Central memory CD8-positive, alpha-beta T cell (primary cell): ENCODE measurements around the gene CDK19.

Source experiments
- ATAC-seq: fragments of 150-1000 bp; cut with Tn5 transposase; replicated peaks from 2 replicates; pipeline ENCODE4 v1.10.0; 2022; ENCODE audit warnings: mild to moderate bottlenecking, moderate FRiP score, moderate number of reproducible peaks; ENCODE audit not compliant: poor library complexity, severe bottlenecking; ENCODE audit errors: extremely low read depth
- DNase-seq, 2 donors: peaks; one replicate each; pipeline ENCODE4 v3.0.0; 2021; ENCODE audit warnings: low spot score in 2 of 2
- H3K27ac Mint-ChIP-seq: one replicate; pipeline ENCODE4 v1.8.0; 2022; ENCODE audit warnings: low read depth, mild to moderate bottlenecking, moderate library complexity, mixed read lengths
- H3K27me3 Mint-ChIP-seq: one replicate; pipeline ENCODE4 v1.8.0; 2022; ENCODE audit warnings: mixed read lengths
- H3K36me3 Mint-ChIP-seq: one replicate; pipeline ENCODE4 v1.8.0; 2022; ENCODE audit warnings: mild to moderate bottlenecking, moderate library complexity, mixed read lengths; ENCODE audit not compliant: insufficient read depth
- H3K4me1 Mint-ChIP-seq: one replicate; pipeline ENCODE4 v1.8.0; 2022; ENCODE audit warnings: mixed read lengths
- H3K4me3 Mint-ChIP-seq: one replicate; pipeline ENCODE4 v1.8.0; 2022; ENCODE audit warnings: mild to moderate bottlenecking, moderate library complexity, mixed read lengths
- H3K9me3 Mint-ChIP-seq: one replicate; pipeline ENCODE4 v1.8.0; 2022; ENCODE audit warnings: mixed read lengths

CDK19 gene

GRCh38 chr6:110656492-110656891 lies 158.8 kb downstream of the CDK19 start:
- no peaks in the 10 kb centered on the region for H3K36me3 Mint-ChIP-seq
- no peaks in the 10 kb centered on the region for H3K27me3 Mint-ChIP-seq
- no peak overlapping the region for H3K4me3 Mint-ChIP-seq
- no peak for ATAC-seq
- no peaks in the 10 kb centered on the region for H3K4me1 Mint-ChIP-seq
- DNase-seq = no peak
- no peak overlapping the region for H3K27ac Mint-ChIP-seq
- H3K9me3 Mint-ChIP-seq = no peaks in the 10 kb centered on the region

DNA sequence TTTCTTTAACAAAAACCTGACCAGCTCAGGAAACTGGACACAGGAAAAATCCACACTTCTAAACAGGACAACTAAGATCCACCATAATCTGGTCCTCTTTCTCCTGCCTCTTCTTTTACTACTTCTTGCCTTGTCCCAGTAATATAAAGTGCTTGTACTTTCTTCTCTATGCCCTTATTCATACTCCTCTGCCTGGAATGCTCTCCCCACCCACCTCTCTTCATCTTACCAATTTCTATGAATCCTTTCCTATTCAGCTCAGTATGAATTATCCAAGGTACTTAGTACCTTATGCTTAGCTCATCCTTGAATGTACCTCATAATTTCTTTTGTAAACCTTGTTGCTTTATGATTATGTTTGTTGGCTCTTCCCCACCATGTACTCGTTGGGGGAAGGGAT lies 159.4 kb downstream of the CDK19 start:
- Mint-ChIP-seq H3K9me3 (no peaks in the 10 kb centered on the region), H3K27ac (no peak overlapping the region), H3K27me3 (no peaks in the 10 kb centered on the region), H3K36me3 (no peaks in the 10 kb centered on the region), H3K4me1 (no peaks in the 10 kb centered on the region), H3K4me3 (no peak overlapping the region)
- DNase-seq (no peak), ATAC-seq (no peak)

DNA sequence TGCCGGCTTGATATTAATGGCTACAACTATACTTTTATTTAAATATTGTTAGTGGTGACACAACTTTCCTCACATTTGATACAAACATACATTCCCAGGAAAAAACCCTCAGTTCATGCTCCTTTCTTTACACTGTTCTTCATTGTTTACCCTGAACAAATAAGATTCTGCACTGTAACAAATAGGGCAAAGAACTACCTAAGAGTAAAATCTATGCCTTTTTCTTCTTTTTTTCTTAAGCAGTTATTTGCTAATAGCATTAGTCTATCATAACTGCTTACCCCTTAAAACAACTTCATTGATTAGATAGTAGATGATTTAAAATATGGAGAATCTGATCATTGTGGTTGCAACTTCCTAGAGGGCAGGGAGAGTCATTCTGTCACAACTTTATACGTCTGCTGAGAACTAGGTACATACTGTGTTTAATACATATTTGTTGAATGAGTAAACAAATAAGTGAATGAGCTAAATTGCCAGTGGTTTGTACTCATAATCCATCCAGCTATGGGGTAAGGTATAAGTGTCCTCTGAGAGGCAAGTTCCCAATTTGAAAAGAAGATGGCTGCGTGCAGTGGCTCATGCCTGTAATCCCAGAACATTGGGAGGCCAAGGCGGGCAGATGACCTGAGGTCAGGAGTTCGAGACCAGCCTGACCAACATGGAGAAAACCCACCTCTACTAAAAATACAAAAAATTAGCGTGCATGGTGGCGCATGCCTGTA lies 161.0 kb downstream of the CDK19 start:
- no peaks in the 10 kb centered on the region for H3K9me3 Mint-ChIP-seq
- DNase-seq (no peak), ATAC-seq (no peak)
- no peak overlapping the region for H3K27ac Mint-ChIP-seq
- no peak overlapping the region for H3K4me3 Mint-ChIP-seq
- H3K4me1 Mint-ChIP-seq = no peaks in the 10 kb centered on the region
- no peaks in the 10 kb centered on the region for H3K27me3 Mint-ChIP-seq
- H3K36me3 Mint-ChIP-seq = no peaks in the 10 kb centered on the region

GRCh38 chr6:110653381-110653780 lies 161.9 kb downstream of the CDK19 start:
- Mint-ChIP-seq H3K36me3 (no peaks in the 10 kb centered on the region), H3K27ac (no peak overlapping the region), H3K27me3 (no peaks in the 10 kb centered on the region), H3K4me1 (no peaks in the 10 kb centered on the region), H3K9me3 (no peaks in the 10 kb centered on the region), H3K4me3 (no peak overlapping the region)
- ATAC-seq (no peak), DNase-seq (no peak)

DNA sequence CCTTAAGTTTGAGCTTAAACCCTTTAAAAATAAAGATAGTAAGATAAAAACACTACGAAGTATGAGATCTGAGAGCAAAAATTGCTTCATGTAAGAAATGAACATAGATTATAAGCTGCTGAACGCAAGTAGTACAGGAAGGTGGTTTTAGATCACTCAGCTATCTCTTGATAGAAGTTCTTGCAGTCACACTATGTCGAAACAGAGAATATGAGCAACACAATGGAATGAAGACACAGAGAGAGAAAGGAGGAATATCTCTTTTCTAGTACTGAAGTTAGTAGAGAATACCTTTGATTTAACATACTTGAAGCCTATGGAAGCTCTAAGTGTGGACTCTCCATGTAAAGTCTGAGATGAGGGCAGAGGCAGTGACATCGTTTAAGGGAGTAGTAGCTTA lies 162.7 kb downstream of the CDK19 start:
- H3K36me3 Mint-ChIP-seq = peaks cover 1% of the 10 kb centered on the region
- H3K27me3 Mint-ChIP-seq = no peaks in the 10 kb centered on the region
- no peak overlapping the region for H3K4me3 Mint-ChIP-seq
- H3K4me1 Mint-ChIP-seq = no peaks in the 10 kb centered on the region
- H3K27ac Mint-ChIP-seq = no peak overlapping the region
- no peaks in the 10 kb centered on the region for H3K9me3 Mint-ChIP-seq
- DNase-seq = no peak
- no peak for ATAC-seq

DNA sequence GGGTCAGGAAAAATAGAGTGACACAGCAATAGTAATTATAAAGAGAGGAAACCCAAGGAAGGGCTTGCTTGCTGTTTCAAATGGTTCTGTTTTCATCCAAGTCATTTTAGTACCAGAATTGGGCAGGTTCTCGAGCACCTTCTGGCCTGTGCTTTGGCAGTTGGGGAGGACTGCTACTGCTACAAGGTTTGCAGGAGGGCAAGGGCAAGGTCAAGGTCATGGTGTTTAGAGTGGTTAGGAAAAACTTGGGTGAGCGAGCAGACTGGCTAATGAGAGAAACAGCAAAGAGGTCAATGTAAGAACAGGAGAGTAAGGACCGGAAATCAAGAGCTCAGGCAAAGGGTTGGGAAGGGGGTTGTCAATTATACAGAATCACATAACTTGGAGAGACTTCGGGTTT lies 164.5 kb downstream of the CDK19 start:
- DNase-seq (no peak), ATAC-seq (no peak)
- no peak overlapping the region for H3K4me3 Mint-ChIP-seq
- no peaks in the 10 kb centered on the region for H3K4me1 Mint-ChIP-seq
- H3K9me3 Mint-ChIP-seq = no peaks in the 10 kb centered on the region
- H3K27me3 Mint-ChIP-seq = no peaks in the 10 kb centered on the region
- no peak overlapping the region for H3K27ac Mint-ChIP-seq
- H3K36me3 Mint-ChIP-seq = peaks cover 4% of the 10 kb centered on the region

DNA sequence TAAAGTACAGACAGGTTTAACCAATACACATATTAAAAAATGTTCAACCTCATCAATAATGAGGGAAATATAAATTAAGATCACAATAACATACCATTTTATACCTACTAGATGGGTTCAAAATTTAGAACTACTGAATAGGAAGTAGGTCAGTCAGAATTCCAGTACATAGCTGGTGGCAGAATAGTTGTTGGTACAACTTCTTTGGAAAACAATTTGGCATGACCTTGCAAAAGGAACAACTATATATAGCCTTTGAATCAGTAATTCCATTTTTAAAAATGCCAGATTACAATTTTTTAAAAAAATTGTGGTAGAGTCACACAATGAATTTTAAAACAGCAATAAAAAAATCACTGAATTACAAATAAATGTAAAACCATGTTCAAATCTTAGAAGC lies 165.6 kb downstream of the CDK19 start:
- peaks cover 4% of the 10 kb centered on the region for H3K36me3 Mint-ChIP-seq
- no peak overlapping the region for H3K27ac Mint-ChIP-seq
- ATAC-seq (no peak), DNase-seq (no peak)
- no peak overlapping the region for H3K4me3 Mint-ChIP-seq
- no peaks in the 10 kb centered on the region for H3K27me3 Mint-ChIP-seq
- no peaks in the 10 kb centered on the region for H3K4me1 Mint-ChIP-seq
- H3K9me3 Mint-ChIP-seq = no peaks in the 10 kb centered on the region

- no peaks in the 10 kb centered on the region for H3K9me3 Mint-ChIP-seq
- H3K27ac Mint-ChIP-seq = no peak overlapping the region
- H3K36me3 Mint-ChIP-seq = peaks cover 6% of the 10 kb centered on the region
- no peaks in the 10 kb centered on the region for H3K27me3 Mint-ChIP-seq
- DNase-seq = no peak
- H3K4me3 Mint-ChIP-seq = no peak overlapping the region
- no peaks in the 10 kb centered on the region for H3K4me1 Mint-ChIP-seq
- ATAC-seq = no peak
Measured at GRCh38 chr6:110646951-110647910, 168.0 kb downstream of the CDK19 start.

DNA sequence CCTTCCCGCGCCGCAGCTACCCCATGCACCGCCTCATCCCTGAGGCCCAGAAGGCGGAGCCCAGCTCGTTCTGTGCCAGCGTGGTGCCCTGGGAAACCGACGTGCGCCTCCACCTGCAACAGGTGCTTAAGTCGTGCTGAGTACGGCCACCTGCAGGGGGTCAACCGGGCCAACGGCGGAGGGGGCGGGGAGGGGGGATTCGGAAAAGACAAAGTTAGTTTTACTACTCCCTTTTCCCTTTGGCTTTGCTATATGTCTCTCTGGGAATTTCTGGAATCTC lies 168.9 kb downstream of the CDK19 start:
- no peak for ATAC-seq

DNA sequence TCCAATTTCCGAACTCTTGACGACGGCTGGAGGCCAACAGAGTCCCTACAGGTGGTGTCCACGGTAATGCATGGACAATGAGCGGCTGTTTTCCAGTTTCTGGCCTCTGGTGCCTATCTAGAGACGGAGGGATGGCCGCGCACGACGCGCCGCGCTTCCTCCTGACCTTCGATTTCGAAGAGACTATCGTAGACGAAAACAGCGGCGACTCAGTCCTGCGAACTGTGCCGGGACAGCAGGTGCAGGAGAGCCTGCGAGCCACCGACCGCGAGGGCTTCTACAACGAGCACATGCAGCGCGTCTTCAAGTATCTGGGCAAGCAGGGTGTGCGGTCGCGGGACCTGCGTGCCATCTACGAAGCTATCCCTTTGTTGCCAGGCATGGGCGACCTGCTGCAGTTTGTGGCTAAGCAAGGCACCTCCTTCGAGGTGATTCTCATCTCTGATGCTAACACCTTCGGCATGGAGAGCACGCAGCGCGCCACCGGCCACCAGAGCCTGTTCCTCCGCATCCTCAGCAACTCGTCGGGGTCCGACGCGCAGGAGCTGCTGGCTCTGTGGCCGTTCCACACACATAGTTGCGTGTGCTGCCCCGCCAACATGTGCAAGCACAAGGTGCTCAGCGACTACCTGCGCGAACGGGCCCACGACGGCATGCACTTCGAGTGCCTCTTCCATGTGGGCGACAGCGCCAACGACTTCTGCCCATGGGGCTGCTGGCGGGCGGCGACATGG lies 169.4 kb downstream of the CDK19 start:
- Mint-ChIP-seq H3K27ac (peak overlapping the region; percentile 29), H3K4me3 (no peak overlapping the region), H3K36me3 (peaks cover 6% of the 10 kb centered on the region), H3K27me3 (no peaks in the 10 kb centered on the region), H3K9me3 (no peaks in the 10 kb centered on the region), H3K4me1 (no peaks in the 10 kb centered on the region)
- ATAC-seq (no peak), DNase-seq (no peak)

More for the DNA sequence above, 168.9 kb downstream of the CDK19 start:
- no peak overlapping the region for H3K4me3 Mint-ChIP-seq
- peaks cover 6% of the 10 kb centered on the region for H3K36me3 Mint-ChIP-seq
- no peak overlapping the region for H3K27ac Mint-ChIP-seq
- no peaks in the 10 kb centered on the region for H3K4me1 Mint-ChIP-seq
- no peaks in the 10 kb centered on the region for H3K9me3 Mint-ChIP-seq
- no peaks in the 10 kb centered on the region for H3K27me3 Mint-ChIP-seq
- DNase-seq = no peak

DNA sequence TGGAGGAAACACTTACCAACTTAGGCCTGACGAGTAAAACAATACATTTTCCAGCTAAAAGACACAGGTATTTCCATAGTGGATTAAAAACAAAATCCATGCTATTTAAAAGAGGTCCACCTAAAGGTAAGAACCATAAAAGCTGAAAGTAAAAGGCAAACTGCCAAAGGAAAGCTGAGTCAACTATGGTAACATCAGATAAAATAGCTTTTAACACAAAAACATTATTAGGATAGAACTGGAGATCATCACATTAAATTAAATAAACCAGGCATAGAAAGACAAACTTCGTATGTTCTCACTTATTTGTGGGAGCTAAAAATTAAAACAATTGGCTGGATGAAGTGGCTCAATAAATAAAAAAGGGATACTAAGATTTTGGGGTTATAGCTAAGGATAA lies 172.1 kb downstream of the CDK19 start:
- Mint-ChIP-seq H3K4me3 (no peak overlapping the region), H3K27me3 (no peaks in the 10 kb centered on the region), H3K27ac (no peak overlapping the region), H3K36me3 (peaks cover 6% of the 10 kb centered on the region), H3K9me3 (no peaks in the 10 kb centered on the region), H3K4me1 (no peaks in the 10 kb centered on the region)
- DNase-seq (no peak), ATAC-seq (no peak)

GRCh38 chr6:110642711-110643110 lies 172.6 kb downstream of the CDK19 start:
- Mint-ChIP-seq H3K4me3 (no peak overlapping the region), H3K9me3 (no peaks in the 10 kb centered on the region), H3K36me3 (peaks cover 4% of the 10 kb centered on the region), H3K4me1 (no peaks in the 10 kb centered on the region), H3K27ac (no peak overlapping the region), H3K27me3 (no peaks in the 10 kb centered on the region)
- DNase-seq (no peak), ATAC-seq (no peak)
